Vagina (tissue), 2 donors: ENCODE results near the gene RBM19. TPM values are rescaled to one million over a fixed set of nuclear protein-coding genes. Genes with fewer than 3 reads are reported as not detected.
"Not testable (repeated sequence)": the region's sequence is repeated elsewhere in the genome, so short reads cannot be mapped to it uniquely, and the experiment has no call there.

Experiments
- DNase-seq, 2 donors: peaks; one replicate each; pipeline ENCODE4 v3.0.0-alpha.2; 2017; ENCODE audit errors: extremely low spot score in 2 of 2
- H3K27ac ChIP-seq: fragments of 200-600 bp; sonication (generic); one replicate; pipeline ENCODE4 v1.5.1; 2019
- H3K27me3 ChIP-seq: fragments of 200-600 bp; sonication (generic); one replicate; pipeline ENCODE4 v1.5.1; 2019
- H3K36me3 ChIP-seq, 2 donors: fragments of 200-600 bp; sonication (generic); one replicate each; pipeline ENCODE4 v1.5.1; 2017 to 2019
- H3K4me1 ChIP-seq: fragments of 200-600 bp; sonication (generic); one replicate; pipeline ENCODE4 v1.5.1; 2019
- H3K4me3 ChIP-seq, 2 donors: fragments of 200-600 bp; sonication (generic); 1 replicate in 1 of 2; 2 replicates in 1 of 2; pipeline ENCODE4 v1.5.1; 2016 to 2019
- H3K9me3 ChIP-seq: fragments of 200-600 bp; sonication (generic); one replicate; pipeline ENCODE4 v1.5.1; 2019
- POLR2A ChIP-seq, 2 donors: fragments of 450-650 bp; IDR thresholded peaks; one replicate each; pipeline ENCODE4 v1.6.1; 2017; ENCODE audit warnings: antibody characterized with exemption in 2 of 2, mild to moderate bottlenecking in 2 of 2, moderate library complexity in 2 of 2
- POLR2AphosphoS5 ChIP-seq, 2 donors: sonication (generic); formaldehyde crosslinking; IDR thresholded peaks; one replicate each; pipeline ENCODE4 v1.9.0; 2017; ENCODE audit warnings: antibody characterized with exemption in 2 of 2, mild to moderate bottlenecking in 2 of 2, low read depth in 1 of 2; ENCODE audit not compliant: insufficient read depth in 1 of 2
- intact Hi-C: fragments of 100-400 bp; cut with DNase I; formaldehyde crosslinking; loops from one replicate; pipeline ENCODE4 v1.15.1; 2023
- total RNA-seq: library from RNA; depleted of rRNA; stranded (reverse); fragments of >200 nt; gene quantifications from one replicate; pipeline ENCODE4 v1.2.3, GENCODE V29; 2016
- TF ChIP-seq, protein P1 (sequence below), 3 experiments: fragments of 450-650 bp in 2 of 3; fragments of 200-600 bp in 1 of 3; sonication (generic) in 1 of 3; IDR thresholded peaks; one replicate each; pipeline ENCODE4 v1.5.1; 2017 to 2019; ENCODE audit warnings: antibody characterized with exemption in 3 of 3, mild to moderate bottlenecking in 2 of 3, moderate library complexity in 2 of 3

RBM19 gene
- total RNA-seq, 1 donor from 2014 or later: 25.5 TPM

DNA sequence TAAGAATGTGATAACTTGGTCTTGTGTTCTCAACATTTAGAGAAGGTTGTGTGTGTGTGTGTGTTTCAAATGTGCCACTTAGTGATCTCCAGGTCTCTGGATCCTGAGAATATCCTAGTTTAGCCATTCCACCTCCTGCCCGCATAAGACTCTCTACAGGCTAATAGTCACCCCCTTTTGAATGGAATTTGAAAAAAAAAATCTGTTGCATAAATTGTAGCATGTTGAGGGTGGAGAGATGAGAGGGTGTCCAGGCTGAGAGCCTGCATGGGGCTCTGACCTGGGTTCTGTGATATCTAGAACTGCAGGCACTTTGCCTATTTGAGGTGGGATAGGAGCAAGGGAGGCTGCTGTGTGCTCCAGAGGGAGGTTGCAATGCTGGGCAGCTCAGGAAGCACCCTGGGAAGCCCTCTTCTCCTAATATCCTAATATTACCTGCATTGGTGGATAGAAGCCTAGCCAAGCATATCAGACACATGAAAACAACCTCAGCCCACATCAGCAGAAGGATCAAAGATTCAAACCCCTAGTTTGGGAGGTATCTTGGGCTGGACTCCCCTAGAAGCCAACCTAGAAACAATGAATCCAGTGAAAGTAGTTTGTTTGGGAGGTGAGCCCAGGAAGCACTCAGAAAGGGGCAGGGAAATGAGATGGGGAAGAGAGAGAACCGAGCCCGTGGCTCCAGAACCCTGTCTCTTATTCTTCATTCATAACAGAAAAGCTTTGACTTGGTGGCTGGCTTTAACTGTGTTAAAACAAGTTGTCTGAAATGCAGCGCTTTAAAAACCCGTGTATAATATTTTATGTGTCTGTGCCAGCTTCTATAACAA is 35.6 kb upstream of the RBM19 start:
- no peak overlapping the region for H3K4me3 ChIP-seq
- intact Hi-C loops: no loop called here
- TF ChIP-seq, protein P1, sequence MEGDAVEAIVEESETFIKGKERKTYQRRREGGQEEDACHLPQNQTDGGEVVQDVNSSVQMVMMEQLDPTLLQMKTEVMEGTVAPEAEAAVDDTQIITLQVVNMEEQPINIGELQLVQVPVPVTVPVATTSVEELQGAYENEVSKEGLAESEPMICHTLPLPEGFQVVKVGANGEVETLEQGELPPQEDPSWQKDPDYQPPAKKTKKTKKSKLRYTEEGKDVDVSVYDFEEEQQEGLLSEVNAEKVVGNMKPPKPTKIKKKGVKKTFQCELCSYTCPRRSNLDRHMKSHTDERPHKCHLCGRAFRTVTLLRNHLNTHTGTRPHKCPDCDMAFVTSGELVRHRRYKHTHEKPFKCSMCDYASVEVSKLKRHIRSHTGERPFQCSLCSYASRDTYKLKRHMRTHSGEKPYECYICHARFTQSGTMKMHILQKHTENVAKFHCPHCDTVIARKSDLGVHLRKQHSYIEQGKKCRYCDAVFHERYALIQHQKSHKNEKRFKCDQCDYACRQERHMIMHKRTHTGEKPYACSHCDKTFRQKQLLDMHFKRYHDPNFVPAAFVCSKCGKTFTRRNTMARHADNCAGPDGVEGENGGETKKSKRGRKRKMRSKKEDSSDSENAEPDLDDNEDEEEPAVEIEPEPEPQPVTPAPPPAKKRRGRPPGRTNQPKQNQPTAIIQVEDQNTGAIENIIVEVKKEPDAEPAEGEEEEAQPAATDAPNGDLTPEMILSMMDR (IDR thresholded peaks at IDR 0.05): no peak
- TF ChIP-seq POLR2AphosphoS5 (IDR thresholded peaks at IDR 0.05; ENCODE audit: insufficient read depth in 1 of 2, low read depth in 1 of 2) (no peak), POLR2A (IDR thresholded peaks at IDR 0.05) (no peak)
- no peaks in the 10 kb centered on the region for H3K4me1 ChIP-seq
- DNase-seq: no peak
- no peaks in the 10 kb centered on the region for H3K27me3 ChIP-seq
- H3K27ac ChIP-seq: no peak overlapping the region
- H3K36me3 ChIP-seq: no peaks in the 10 kb centered on the region
- H3K9me3 ChIP-seq: no peaks in the 10 kb centered on the region

DNA sequence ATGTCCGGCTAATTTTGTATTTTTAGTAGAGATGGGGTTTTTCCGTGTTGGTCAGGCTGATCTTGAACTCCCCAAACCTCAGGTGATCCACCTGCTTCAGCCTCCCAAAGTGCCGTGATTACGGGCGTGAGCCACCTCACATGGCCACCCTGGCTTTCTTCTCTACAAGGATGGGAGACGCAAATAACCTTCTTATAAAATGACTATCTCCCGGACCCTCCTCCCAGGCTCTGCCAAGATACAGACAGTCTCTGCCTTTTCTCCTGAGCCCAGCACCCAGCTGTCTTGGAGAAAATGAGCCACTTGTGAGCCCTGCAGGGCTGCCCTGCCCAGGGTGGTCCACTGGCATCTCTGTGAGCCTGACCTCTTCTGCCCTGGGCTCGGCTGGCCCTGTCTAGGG is 34.7 kb upstream of the RBM19 start:
- no peaks in the 10 kb centered on the region for H3K9me3 ChIP-seq
- intact Hi-C loops: no loop called here
- no peaks in the 10 kb centered on the region for H3K36me3 ChIP-seq
- H3K27ac ChIP-seq: no peak overlapping the region
- H3K27me3 ChIP-seq: no peaks in the 10 kb centered on the region
- H3K4me1 ChIP-seq: no peaks in the 10 kb centered on the region
- no peak for DNase-seq
- H3K4me3 ChIP-seq: no peak overlapping the region
- TF ChIP-seq POLR2AphosphoS5 (IDR thresholded peaks at IDR 0.05; ENCODE audit: insufficient read depth in 1 of 2, low read depth in 1 of 2): no peak
- no peak for TF ChIP-seq POLR2A (IDR thresholded peaks at IDR 0.05)
- TF ChIP-seq, protein P1 (IDR thresholded peaks at IDR 0.05): no peak

DNA sequence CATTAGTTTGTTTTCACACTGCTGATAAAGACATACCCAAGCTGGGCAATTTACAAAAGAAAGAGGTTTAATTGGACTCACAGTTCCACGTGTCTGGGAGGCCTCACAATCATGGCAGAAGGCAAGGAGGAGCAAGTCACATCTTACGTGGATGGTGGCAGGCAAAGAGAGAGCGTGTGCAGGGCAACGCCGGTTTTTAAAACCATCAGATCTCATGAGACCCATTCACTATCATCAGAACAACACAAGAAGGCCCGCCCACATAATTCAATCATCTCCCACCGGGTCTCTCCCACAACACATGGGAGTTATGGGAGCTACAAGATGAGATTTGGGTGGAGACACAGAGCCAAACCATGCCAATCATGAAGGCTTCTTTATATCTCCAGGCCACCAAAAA is 34.1 kb upstream of the RBM19 start:
- H3K27ac ChIP-seq, H3K4me3 ChIP-seq, H3K9me3 ChIP-seq, intact Hi-C loops, H3K36me3 ChIP-seq, H3K4me1 ChIP-seq, DNase-seq, H3K27me3 ChIP-seq: not testable (repeated sequence)

DNA sequence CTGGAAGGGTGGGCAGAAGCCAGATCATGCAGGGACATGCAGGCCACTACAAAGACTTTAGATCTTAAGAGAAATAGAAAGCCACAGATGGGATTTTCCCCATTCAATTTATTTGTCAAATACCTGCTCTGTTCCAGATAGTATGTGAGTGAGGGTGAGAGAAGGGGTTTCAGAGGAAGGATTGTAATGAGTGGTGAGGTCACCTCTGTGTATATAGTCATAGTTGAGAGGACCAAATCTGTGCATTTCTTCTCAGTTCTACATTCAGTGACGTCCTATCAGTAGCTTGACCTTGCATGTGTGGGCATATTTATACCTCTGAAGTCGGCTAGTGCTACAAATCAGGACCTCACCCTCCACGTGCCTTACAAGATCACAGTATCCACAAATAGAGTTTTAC is 31.2 kb upstream of the RBM19 start:
- H3K9me3 ChIP-seq: no peaks in the 10 kb centered on the region
- H3K36me3 ChIP-seq: no peaks in the 10 kb centered on the region
- intact Hi-C loops: no loop called here
- H3K27me3 ChIP-seq: no peaks in the 10 kb centered on the region
- no peak overlapping the region for H3K4me3 ChIP-seq
- no peak overlapping the region for H3K27ac ChIP-seq
- no peak for DNase-seq
- TF ChIP-seq, protein P1 (IDR thresholded peaks at IDR 0.05): no peak
- no peaks in the 10 kb centered on the region for H3K4me1 ChIP-seq

DNA sequence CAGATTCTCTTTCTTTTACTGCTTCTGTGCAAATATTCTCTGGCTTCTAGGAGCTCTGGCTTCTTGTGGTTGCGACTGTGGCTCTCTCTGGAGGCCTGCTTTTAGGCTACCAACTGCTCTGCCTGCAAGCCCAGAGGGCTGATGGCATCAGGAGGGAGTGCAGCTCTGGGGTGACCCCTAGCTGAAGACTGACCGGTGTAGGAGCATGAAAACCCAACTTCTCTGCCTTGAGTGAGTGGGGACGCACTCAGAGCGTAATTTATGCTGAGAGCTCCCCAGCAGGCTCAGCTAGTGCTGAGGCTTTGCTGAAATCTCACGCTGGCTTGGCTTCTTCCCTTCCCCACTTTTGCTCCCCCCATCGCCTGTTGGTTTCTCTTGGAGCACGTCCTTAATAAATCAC is 29.9 kb upstream of the RBM19 start:
- Histone ChIP-seq H3K9me3 (no peaks in the 10 kb centered on the region), H3K36me3 (no peaks in the 10 kb centered on the region), H3K27me3 (no peaks in the 10 kb centered on the region), H3K4me1 (no peaks in the 10 kb centered on the region), H3K27ac (no peak overlapping the region), H3K4me3 (no peak overlapping the region)
- intact Hi-C loops: no loop called here
- TF ChIP-seq POLR2A (IDR thresholded peaks at IDR 0.05): no peak
- TF ChIP-seq, protein P1 (IDR thresholded peaks at IDR 0.05): no peak
- TF ChIP-seq POLR2AphosphoS5 (IDR thresholded peaks at IDR 0.05; ENCODE audit: insufficient read depth in 1 of 2, low read depth in 1 of 2): no peak
- DNase-seq: no peak
